Gastroesophageal sphincter (tissue), 3 donors: Measurements from ENCODE around the gene RMI1.

ENCODE experiments used
- EP300 ChIP-seq: sonication (generic); formaldehyde crosslinking; IDR thresholded peaks from one replicate; pipeline ENCODE4 v1.6.1; 2017; ENCODE audit warnings: antibody characterized with exemption, mild to moderate bottlenecking
- POLR2A ChIP-seq, 2 donors: fragments of 450-650 bp; IDR thresholded peaks; one replicate each; pipeline ENCODE4 v1.6.1; 2017; ENCODE audit warnings: antibody characterized with exemption in 2 of 2, mild to moderate bottlenecking in 2 of 2, moderate library complexity in 1 of 2
- POLR2AphosphoS5 ChIP-seq: sonication (generic); formaldehyde crosslinking; IDR thresholded peaks from one replicate; pipeline ENCODE4 v1.6.1; 2017; ENCODE audit warnings: antibody characterized with exemption
- TF ChIP-seq, protein P1 (sequence below), 4 experiments: fragments of 200-600 bp in 2 of 4; fragments of 450-650 bp in 2 of 4; sonication (generic) in 1 of 4; IDR thresholded peaks; one replicate each; pipeline ENCODE4 v1.5.1; 2017 to 2019; ENCODE audit warnings: antibody characterized with exemption in 4 of 4, mild to moderate bottlenecking in 2 of 4, moderate library complexity in 2 of 4

GRCh38 chr9:84001621-84002020, 21.0 kb downstream of the RMI1 start:
- TF ChIP-seq, protein P1, sequence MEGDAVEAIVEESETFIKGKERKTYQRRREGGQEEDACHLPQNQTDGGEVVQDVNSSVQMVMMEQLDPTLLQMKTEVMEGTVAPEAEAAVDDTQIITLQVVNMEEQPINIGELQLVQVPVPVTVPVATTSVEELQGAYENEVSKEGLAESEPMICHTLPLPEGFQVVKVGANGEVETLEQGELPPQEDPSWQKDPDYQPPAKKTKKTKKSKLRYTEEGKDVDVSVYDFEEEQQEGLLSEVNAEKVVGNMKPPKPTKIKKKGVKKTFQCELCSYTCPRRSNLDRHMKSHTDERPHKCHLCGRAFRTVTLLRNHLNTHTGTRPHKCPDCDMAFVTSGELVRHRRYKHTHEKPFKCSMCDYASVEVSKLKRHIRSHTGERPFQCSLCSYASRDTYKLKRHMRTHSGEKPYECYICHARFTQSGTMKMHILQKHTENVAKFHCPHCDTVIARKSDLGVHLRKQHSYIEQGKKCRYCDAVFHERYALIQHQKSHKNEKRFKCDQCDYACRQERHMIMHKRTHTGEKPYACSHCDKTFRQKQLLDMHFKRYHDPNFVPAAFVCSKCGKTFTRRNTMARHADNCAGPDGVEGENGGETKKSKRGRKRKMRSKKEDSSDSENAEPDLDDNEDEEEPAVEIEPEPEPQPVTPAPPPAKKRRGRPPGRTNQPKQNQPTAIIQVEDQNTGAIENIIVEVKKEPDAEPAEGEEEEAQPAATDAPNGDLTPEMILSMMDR (IDR thresholded peaks at IDR 0.05), result no peak
- TF ChIP-seq POLR2A (IDR thresholded peaks at IDR 0.05) (no peak), EP300 (no peak), POLR2AphosphoS5 (no peak)
